HG03159 (cell line): ENCODE results near the gene RB1.

Experiments
- ATAC-seq: cut with Tn5 transposase; IDR thresholded peaks from one replicate; pipeline ENCODE4 v1.9.1; 2021; ENCODE audit warnings: mild to moderate bottlenecking, moderate library complexity; ENCODE audit not compliant: unreplicated experiment

Gene RB1

GRCh38 chr13:48303359-48304142 is at the start of gene RB1:
TSS of gene RB1 (plus strand) at chr13:48303751. CDS start at chr13:48303913, 162 bp downstream.
- ATAC-seq, result peak; percentile 77

- no peak for ATAC-seq
Measured at GRCh38 chr13:48253849-48254248, 49.7 kb upstream of the RB1 start.

DNA sequence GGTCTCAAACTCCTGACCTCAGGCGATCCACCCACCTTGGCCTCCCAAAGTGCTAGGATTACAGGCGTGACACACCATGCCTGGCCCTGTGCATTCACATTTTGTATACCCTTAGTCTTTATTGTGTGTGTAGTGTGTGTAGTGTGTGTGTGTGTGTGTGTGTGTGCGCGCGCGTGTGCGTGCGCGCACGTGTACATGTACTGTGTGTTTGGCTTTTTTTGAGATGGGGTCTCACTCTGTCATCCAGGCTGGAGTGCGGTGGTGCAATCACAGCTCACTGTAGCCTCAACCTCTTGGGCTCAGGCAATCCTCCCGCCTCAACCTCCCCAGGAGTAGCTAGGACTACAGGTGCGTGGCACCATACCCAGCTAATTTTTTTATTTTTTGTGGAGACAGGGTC is 48.5 kb upstream of the RB1 start:
- no peak for ATAC-seq

- no peak for ATAC-seq
Measured at GRCh38 chr13:48255954-48256353, 47.6 kb upstream of the RB1 start.

DNA sequence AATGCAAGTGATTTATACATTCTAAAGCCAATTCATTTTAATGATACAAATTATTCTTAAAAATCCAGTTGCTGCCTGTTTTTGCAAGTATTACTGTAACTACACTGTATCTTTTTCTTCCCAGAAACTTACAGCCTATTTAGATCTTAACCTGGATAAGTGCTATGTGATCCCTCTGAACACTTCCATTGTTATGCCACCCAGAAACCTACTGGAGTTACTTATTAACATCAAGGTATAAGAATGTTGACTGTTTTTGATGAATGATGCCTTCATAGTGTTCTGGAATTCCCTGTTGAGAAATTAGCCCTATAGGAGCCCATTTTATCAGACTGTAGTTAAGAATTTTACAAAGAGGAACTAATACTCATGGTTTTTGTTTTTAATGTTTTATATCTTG is 45.5 kb upstream of the RB1 start:
- ATAC-seq, result no peak

DNA sequence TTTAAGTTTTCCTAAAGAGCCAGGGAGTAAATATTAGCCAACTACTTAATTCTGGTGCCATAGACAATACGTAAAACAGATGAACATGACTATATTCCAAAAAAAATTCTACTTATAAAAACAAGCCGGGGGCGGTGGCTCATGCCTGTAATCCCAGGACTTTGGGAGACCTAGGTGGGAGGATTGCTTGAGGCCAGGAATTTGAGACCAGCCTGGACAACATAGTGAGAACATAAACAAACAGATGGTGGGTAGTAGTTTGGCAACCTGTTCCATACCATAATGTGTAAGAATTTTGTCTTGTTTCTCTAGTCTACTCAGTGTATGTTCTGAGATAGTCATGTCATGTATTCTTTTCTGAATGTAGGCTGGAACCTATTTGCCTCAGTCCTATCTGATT is 45.1 kb upstream of the RB1 start:
- ATAC-seq, result no peak

DNA sequence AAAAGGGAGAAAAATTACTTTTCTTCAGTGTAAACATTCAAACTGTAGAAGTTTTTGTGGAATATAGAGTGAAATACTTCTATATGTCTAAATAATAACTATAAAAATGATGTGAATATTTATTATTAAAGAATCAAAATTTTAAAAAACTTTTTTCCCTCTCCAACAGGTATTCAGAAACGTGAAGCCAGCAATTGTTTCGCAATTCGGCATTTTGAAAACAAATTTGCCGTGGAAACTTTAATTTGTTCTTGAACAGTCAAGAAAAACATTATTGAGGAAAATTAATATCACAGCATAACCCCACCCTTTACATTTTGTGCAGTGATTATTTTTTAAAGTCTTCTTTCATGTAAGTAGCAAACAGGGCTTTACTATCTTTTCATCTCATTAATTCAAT is 42.6 kb upstream of the RB1 start:
- no peak for ATAC-seq

DNA sequence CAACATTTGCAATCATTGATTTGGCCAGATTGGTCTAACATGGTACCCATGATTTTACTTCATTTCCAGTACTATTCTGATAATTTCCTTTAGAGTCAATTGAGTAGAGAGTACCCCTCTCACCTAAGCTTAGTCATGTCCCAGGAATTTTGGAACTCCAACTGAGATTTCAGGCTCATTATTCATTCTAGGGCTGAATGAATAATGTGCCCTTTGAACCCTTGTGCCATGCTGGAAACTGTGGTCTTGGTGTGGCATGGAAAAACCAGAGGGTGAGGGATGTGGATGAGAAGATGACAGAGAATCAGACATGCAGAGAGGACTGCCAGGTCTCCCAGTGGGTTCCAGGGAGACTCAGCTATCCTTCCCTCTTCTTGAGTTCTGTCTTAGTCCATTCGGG is 40.4 kb upstream of the RB1 start:
- no peak for ATAC-seq

GRCh38 chr13:48264058-48264457 is 39.5 kb upstream of the RB1 start:
- no peak for ATAC-seq

DNA sequence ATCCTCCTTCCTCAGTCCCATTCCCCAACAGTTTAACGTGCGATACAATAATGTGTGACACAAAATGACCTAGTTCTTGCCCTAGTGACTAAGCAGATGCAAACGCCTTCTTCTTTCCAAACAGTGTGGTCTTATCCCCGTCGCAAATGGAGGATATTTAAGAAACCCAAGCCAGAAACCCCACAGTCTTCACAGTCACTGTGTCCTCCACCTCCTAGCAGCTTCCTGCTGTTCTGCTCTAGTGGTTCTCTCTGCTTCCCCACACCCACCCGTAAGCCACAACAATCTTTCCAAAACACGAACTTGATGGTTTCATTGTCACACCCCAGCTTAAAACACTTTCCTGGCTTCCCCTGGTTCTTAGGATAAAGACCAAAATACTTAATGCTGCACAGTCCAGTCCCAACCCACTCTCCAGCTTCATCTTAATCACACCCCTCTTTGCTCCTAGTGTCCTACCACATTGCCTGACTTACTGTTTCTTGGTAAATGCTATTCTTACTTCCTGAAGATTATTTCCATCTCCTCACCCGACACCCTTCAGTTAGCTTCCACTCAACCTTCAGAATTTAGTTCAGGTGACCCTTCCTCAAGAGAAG is 38.2 kb upstream of the RB1 start:
- peak; percentile 60 for ATAC-seq

- no peak for ATAC-seq
Measured at GRCh38 chr13:48266150-48266549, 37.4 kb upstream of the RB1 start.

- no peak for ATAC-seq
Measured at GRCh38 chr13:48266701-48267639, 36.6 kb upstream of the RB1 start.

GRCh38 chr13:48268019-48268418 is 35.5 kb upstream of the RB1 start:
- ATAC-seq, result no peak

DNA sequence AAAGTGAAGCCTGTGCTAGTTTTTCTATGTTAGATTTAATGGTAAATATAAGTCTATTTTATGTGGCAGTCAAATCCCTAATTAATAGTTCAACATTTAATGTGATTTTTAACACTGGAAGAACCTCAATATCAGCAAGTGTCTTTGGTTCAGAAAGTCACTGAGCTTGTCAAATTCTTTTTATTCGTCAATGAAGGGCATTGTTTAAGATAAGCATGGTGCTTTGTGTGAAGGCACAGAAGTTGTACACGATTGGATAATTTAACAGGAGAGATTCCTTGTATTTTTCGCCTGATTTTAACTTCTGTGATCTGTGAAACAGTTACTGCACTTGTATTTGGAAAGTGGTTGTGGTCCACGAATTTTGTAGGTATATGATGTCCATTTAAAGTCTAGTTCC is 30.2 kb upstream of the RB1 start:
- ATAC-seq, result no peak

- no peak for ATAC-seq
Measured at GRCh38 chr13:48275507-48275906, 28.0 kb upstream of the RB1 start.

DNA sequence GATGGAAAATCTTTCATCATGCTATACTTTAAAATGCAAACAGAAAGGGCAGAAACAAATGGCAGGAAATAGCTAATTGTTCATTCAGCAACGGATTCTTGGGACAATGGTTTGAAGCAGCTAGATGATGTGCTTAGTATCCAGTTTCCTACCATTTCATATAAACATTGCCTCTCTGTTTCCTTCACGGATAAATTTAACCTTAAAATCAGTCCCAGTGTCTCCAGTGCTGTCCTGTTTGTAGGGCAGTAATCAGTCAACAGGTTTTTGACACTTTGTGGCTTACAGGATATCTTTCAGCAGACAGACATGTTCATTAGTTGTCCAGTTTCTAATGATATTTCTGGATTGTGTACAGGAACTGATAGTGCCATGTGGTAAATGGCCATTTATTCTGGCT is 24.7 kb upstream of the RB1 start:
- ATAC-seq, result no peak

DNA sequence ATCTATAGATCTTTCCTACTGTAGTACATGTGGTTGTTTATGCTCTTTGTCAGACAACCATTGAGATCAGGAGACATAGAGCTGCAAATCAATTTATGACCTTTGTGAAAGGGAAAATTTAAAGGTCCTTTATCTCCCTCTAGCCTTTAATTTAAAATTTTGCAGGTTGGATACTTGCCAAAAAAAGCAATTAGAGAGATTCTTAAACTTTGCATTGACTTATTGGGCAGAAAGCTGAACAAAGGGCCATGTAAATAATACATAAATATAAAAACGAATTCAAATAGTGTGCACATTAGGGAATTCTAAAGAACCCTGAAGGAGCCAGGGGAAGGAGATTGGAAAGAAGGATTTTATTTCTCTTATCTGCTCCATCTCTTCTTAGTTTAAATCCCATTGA is 22.0 kb upstream of the RB1 start:
- ATAC-seq, result no peak

DNA sequence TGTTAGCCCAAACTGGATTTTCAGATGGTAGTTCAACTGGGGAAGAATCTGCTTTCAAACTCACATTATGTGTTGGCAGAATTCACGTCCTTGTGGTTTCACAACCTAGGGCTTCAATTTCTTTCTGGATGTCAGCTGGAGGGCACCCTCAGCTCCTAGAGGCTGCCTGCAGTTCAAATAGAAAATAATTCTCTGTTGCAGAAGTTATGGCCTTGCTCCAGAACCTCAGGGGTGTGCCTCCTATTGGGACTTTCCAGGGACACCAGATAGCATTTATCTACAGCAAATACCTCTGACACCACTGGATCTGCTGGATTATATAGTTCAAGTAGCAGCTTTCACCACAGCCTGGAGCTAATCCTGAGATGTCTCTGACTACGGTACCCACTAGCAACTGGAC is 11.8 kb upstream of the RB1 start:
- no peak for ATAC-seq

DNA sequence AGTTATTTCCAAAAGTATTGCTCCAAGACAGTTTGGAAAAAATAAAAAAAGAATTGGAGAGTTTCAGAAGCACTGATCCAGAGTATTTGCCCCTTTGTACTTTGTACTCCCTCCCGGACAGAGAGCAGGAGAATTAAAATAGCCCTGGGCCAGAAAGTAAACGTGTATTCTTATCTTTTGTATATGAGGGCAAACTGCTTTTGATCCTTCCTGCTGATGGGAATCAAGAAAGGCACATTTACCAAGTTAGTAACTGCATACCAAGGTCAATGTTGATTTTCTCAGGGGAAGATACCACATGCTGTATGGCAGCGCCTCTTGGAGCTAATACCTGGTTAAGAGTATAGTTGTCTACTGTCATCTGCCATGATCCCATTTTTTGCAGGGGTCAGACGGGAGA is 10.9 kb upstream of the RB1 start:
- ATAC-seq, result no peak

- ATAC-seq, result no peak
Measured at GRCh38 chr13:48294653-48295052, 8.9 kb upstream of the RB1 start.

- ATAC-seq, result no peak
Measured at GRCh38 chr13:48295271-48295670, 8.3 kb upstream of the RB1 start.

- ATAC-seq, result no peak
Measured at GRCh38 chr13:48296528-48296927, 7.0 kb upstream of the RB1 start.
